ENCODE data around the gene PADI1. TPM values are rescaled to one million over a fixed set of nuclear protein-coding genes. Genes with fewer than 3 reads are reported as not detected.

PADI1 gene
- polyA plus RNA-seq, 1 donor from 2014 or later, result 0.66 TPM

DNA sequence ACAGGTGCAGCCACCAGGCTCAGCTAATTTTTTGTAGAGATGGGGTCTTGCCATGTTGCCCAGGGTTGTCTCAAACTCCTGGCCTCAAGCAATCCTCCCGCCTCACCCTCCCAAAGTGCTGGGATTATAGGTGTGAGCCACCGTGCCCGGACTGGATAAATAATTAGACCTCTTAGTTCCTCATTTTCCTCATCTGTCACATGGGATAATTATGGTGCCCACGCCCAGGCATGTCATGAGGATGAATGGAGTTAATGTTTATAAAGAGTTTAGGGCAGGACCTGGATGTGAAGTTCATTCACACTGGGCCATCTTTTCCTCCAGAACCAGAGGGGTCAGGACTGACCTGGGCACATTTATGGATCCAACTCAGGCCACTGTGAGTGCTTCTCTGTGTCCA, 67.7 kb downstream of the PADI1 start:
- H3K4me3 ChIP-seq (ENCODE audit: low read length), result no peak overlapping the region
- H3F3A ChIP-seq (ENCODE audit: insufficient read depth, low read length, poor library complexity, severe bottlenecking), result no peaks in the 10 kb centered on the region

DNA sequence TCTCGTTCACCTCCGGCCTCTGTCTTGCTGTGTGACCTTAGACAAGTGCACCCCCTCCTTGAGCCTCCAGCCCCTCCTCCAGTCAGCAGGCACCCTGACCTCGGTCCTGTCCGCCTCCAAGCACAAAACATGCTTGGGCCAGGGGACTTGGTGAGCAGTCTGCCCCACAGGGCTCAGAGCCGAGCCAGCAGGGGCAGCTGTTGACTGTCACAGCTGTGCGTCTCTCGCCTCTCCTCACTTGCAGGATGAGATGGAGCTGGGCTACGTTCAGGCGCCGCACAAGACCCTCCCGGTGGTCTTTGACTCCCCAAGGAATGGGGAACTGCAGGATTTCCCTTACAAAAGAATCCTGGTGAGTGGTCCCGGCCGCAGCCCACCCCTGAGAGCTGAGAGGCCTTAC, 68.2 kb downstream of the PADI1 start:
- Histone ChIP-seq H3K9me3 (ENCODE audit: low read length) (no peaks in the 10 kb centered on the region), H2AFZ (ENCODE audit: low read depth, low read length) (no peak overlapping the region), H3K9me2 (ENCODE audit: insufficient read depth, low read length) (no peaks in the 10 kb centered on the region), H3K4me3 (ENCODE audit: low read length) (no peak overlapping the region), H3K9ac (ENCODE audit: low read length) (no peak overlapping the region), H3K36me3 (ENCODE audit: insufficient read depth, low read length) (no peaks in the 10 kb centered on the region), H3K79me2 (replicated peaks; ENCODE audit: insufficient read depth, low read length) (no peaks in the 10 kb centered on the region), H4K20me1 (ENCODE audit: insufficient read depth) (no peaks in the 10 kb centered on the region), H3K4me2 (ENCODE audit: low read length) (no peak overlapping the region), H3K27ac (ENCODE audit: low read length) (no peak overlapping the region), H3K27me3 (ENCODE audit: insufficient read depth, low read depth, low read length) (no peaks in the 10 kb centered on the region), H3F3A (ENCODE audit: insufficient read depth, low read length, poor library complexity, severe bottlenecking) (no peaks in the 10 kb centered on the region)
- TF ChIP-seq, protein P1, sequence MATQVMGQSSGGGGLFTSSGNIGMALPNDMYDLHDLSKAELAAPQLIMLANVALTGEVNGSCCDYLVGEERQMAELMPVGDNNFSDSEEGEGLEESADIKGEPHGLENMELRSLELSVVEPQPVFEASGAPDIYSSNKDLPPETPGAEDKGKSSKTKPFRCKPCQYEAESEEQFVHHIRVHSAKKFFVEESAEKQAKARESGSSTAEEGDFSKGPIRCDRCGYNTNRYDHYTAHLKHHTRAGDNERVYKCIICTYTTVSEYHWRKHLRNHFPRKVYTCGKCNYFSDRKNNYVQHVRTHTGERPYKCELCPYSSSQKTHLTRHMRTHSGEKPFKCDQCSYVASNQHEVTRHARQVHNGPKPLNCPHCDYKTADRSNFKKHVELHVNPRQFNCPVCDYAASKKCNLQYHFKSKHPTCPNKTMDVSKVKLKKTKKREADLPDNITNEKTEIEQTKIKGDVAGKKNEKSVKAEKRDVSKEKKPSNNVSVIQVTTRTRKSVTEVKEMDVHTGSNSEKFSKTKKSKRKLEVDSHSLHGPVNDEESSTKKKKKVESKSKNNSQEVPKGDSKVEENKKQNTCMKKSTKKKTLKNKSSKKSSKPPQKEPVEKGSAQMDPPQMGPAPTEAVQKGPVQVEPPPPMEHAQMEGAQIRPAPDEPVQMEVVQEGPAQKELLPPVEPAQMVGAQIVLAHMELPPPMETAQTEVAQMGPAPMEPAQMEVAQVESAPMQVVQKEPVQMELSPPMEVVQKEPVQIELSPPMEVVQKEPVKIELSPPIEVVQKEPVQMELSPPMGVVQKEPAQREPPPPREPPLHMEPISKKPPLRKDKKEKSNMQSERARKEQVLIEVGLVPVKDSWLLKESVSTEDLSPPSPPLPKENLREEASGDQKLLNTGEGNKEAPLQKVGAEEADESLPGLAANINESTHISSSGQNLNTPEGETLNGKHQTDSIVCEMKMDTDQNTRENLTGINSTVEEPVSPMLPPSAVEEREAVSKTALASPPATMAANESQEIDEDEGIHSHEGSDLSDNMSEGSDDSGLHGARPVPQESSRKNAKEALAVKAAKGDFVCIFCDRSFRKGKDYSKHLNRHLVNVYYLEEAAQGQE (IDR thresholded peaks at IDR 0.05; ENCODE audit: borderline replicate concordance), result no peak
- TF ChIP-seq POLR2AphosphoS5 (IDR thresholded peaks at IDR 0.05) (no peak), RAD21 (conservative IDR thresholded peaks at IDR 0.05) (no peak), SMC3 (conservative IDR thresholded peaks at IDR 0.05; ENCODE audit: poor library complexity) (no peak), TAF1 (IDR thresholded peaks at IDR 0.05; ENCODE audit: low read depth) (no peak), CTCF (IDR thresholded peaks at IDR 0.05; ENCODE audit: poor library complexity, severe bottlenecking) (no peak), EZH2 (IDR thresholded peaks at IDR 0.05; ENCODE audit: borderline replicate concordance, insufficient read depth, low read length, poor library complexity, severe bottlenecking) (no peak), EP300 (conservative IDR thresholded peaks at IDR 0.05; ENCODE audit: poor library complexity, severe bottlenecking) (no peak), MXI1 (conservative IDR thresholded peaks at IDR 0.05; ENCODE audit: poor library complexity, severe bottlenecking) (no peak)

More for the DNA sequence above, 67.7 kb downstream of the PADI1 start:
- Histone ChIP-seq H3K36me3 (ENCODE audit: insufficient read depth, low read length) (no peaks in the 10 kb centered on the region), H3K4me2 (ENCODE audit: low read length) (no peak overlapping the region), H3K9me3 (ENCODE audit: low read length) (no peaks in the 10 kb centered on the region), H2AFZ (ENCODE audit: low read depth, low read length) (no peak overlapping the region), H3K9ac (ENCODE audit: low read length) (no peak overlapping the region), H3K27me3 (ENCODE audit: insufficient read depth, low read depth, low read length) (no peaks in the 10 kb centered on the region), H3K9me2 (ENCODE audit: insufficient read depth, low read length) (no peaks in the 10 kb centered on the region), H3K27ac (ENCODE audit: low read length) (no peak overlapping the region), H4K20me1 (ENCODE audit: insufficient read depth) (no peaks in the 10 kb centered on the region), H3K79me2 (replicated peaks; ENCODE audit: insufficient read depth, low read length) (no peaks in the 10 kb centered on the region)
- TF ChIP-seq, protein P1 (IDR thresholded peaks at IDR 0.05; ENCODE audit: borderline replicate concordance), result no peak
- no peak for TF ChIP-seq MXI1 (conservative IDR thresholded peaks at IDR 0.05; ENCODE audit: poor library complexity, severe bottlenecking)
- no peak for TF ChIP-seq EZH2 (IDR thresholded peaks at IDR 0.05; ENCODE audit: borderline replicate concordance, insufficient read depth, low read length, poor library complexity, severe bottlenecking)
- TF ChIP-seq POLR2AphosphoS5 (IDR thresholded peaks at IDR 0.05), result no peak
- TF ChIP-seq RAD21 (conservative IDR thresholded peaks at IDR 0.05), result no peak
- no peak for TF ChIP-seq CTCF (IDR thresholded peaks at IDR 0.05; ENCODE audit: poor library complexity, severe bottlenecking)
- TF ChIP-seq EP300 (conservative IDR thresholded peaks at IDR 0.05; ENCODE audit: poor library complexity, severe bottlenecking), result no peak
- no peak for TF ChIP-seq SMC3 (conservative IDR thresholded peaks at IDR 0.05; ENCODE audit: poor library complexity)
- TF ChIP-seq TAF1 (IDR thresholded peaks at IDR 0.05; ENCODE audit: low read depth), result no peak

All from neural cell (in vitro differentiated cells).